Measurements from ENCODE around the gene UBL4A.

The UBL4A gene

DNA sequence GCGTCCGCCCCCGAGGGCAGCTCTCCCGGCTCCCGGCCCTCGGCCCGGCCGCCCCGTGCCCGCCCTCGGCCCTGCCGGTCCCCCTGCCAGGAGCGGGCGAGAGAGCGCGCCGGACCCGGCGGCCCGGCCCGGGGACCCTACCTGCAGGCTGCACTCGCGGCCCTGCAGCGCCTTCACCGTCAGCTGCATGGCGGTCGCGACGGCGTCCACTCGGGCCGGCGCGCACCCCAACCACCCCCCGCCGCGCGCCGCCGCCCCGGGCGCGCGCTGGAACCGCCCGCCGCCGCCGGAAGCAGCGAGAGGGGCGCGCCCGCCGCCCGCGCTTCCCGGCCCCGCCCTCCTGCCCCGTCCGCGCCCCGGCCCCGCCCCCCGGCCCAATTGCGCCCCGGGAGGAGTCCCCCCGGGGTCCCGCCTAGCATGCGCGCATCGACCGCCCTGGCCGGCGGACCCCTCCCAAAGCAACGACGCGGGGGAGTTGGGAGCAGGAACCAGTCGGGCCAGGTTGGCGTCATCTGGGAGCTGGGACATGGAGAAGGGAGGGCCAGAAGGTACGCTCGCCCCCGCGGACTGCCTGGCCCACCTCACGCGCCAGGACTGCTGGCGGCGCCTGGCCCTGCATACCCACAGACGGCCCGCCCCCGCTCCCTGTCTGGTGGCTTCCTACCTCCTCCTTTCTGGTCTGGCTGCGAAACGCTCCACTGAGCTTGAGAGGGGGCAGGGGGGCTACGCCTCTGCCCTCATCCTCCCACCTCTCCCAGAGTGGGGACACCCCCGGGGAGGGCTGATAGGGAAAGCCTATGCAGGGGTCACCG, at the start of gene UBL4A:
UBL4A (minus strand) TSS at position 220 of the 812 bp plus-strand sequence; CDS start at position 189, 31 bp downstream.
- peak; percentile 27 to 36 for DNase-seq (ENCODE audit: low read depth in 2 of 2)

DNA sequence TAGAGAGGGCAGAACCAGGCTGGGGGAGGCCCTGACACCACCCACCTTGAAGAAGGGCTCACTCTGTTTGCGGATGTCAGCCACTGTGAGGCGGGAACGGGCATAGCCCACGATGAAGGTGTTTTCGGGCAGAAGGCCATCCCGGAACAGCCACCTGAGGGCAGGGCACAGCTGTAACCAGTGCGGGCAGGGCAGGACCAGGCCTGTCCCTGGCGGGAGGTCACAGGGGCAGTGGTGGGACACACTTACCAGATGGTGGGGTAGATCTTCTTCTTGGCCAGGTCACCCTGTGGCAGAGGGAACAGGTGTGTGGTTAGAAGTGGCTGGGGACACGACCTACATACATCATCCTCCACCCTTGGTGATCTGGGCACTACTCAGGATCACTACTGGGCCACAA, 49.5 kb upstream of the UBL4A start:
- no peak for DNase-seq (ENCODE audit: low read depth in 2 of 2)

DNA sequence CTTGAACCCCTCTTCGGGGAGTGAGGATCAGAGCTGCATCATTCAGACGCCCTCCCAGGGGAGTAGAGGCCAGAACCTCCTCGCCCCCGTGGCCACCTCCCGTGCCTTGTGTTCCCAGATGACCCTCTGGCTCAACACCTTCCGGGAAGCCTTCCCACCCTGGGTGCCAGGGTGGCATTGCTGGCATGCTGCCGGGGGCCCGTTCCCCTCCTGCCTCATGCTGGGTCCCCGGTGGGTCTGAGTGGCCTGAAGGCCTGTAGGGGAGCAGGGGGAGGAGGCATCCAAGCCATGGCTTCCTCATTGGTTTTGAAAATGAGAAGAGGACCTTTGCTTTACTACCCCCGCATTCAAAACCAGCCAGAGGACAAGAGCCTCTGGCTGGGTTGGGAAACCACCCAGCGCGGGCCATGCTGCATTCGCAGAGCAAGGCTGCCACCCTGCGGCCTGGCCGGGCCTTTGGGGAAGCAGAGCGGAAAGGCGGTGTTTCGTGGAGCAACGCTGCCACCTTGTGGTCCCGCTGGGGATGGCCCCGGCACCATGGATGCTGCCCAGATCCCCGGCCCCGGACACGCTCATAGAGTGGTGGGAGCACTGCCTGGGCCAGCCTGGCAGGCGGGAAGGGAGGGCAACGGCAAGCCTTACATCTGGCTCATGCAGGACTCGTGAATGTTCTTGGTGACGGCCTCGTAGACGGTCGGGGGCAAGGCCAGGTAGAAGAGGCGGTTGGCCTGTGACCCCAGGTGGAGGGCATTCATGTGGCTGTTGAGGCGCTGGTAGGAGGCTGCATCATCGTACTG, 48.3 kb upstream of the UBL4A start:
- DNase-seq (ENCODE audit: low read depth in 2 of 2), result peak; percentile 73 to 79

DNA sequence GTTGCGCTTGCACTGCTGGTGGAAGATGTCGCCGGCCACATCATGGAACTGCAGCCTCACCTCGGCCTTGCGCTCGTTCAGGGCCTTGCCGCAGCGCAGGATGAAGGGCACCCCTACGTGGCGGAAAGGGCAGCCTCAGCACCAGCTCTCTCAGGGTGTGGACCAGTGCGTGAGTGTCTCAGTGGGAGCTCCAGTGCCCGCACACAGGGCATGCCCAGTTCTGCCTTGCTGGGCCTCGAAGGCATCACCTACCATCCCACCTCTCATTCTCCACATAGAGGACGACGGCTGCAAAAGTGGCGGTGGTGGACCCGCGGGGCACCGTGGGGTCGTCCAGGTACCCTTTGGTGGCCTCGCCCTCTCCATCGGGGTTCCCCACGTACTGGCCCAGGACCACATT, 46.3 kb upstream of the UBL4A start:
- no peak for DNase-seq (ENCODE audit: low read depth in 2 of 2)

DNA sequence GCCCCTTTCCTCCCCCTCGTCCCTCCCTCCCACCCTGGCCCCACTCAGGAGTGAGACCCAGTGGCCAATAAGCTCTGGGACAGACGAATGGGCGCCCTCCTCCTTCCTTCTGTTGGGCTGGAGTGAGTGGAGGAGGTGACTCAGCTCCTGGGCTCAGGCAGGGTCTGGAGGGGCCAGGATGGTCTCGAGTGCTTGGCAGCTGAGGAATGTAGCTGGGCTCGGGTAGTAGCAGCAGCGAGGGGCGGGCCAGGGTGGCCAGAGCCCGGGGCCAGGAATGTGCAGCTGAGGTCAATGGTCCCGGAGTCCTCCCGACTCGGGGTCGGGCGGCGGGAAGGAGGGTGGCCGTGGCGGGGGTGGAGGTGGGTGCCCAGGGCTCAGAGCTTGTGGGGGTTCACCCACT, 45.2 kb upstream of the UBL4A start:
- no peak for DNase-seq (ENCODE audit: low read depth in 2 of 2)

DNA sequence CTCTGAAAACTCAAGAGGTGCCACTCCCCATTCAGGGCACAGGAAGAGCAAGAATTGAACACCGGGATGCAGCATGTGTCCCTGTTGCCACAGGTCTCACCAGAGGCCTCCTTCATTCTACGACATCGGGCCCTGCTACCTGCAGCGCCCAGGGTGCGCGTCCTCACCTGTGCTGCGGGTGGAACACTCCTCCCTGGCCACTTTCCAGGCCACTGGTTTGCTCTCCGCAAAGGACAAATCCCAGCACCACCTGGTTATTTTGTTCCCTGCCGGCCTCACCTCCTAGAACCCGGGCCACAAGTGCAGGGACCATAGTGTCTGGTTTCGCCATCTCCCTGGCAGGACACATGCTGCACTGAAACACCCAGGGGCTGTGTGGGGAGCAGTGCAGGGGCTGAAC, 43.9 kb upstream of the UBL4A start:
- no peak for DNase-seq (ENCODE audit: low read depth in 2 of 2)

DNA sequence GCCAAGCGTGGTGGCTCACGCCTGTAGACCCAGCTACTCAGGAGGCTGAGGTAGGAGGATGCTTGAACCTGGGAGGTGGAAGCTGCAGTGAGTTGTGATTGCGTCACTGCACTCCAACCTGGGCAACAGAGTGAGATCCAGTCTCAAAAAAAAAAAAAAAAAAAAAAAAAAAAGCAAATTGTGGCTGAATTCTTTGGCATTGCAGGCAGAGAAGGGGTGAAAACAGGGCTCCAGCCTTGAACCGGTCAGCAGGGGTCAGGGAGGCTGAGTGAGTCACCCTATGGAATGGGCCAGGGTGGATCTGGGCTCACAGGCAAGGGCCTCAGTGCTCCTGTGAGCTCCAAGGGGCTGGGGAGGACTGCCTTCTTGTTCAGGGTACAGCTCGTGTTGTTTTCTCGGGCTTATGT, 42.8 kb upstream of the UBL4A start:
- DNase-seq (ENCODE audit: low read depth in 2 of 2), result no peak

DNA sequence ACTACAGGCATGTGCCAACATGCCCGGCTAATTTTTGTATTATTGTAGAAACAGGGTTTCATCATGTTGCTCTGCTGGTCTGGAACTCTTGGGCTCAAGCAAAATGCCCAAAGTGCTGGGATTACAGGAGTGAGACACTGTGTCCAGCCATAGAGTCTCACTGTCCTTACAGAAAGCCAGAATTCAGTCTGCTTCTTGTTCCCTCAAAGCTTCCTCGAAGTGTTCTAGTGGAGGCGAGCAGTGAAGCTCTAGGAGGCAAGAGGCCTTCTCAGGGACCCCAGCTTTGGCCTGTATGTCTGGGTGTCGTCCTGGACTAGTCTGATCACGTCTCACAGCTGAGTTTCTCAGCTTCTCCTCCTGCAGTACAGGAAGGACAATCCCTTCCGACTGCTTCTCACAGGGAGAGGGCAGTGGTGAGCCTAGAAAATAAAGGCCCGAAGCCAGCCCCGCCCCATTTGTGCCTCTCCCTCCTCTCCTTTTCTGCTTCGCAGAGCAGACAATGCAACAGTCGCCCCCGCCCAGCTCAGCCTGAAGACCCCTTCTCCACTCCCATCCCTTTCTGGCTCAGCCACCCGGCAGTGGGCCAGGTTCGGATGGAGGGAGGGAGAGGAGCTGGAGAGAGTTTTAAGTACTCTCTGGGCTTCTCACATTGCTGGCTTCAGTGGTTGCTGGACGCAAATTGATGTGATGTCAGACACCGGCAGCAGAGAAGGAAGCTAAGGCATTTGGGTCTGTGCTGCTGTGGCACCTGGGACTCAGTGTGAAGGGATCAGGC, 40.7 kb upstream of the UBL4A start:
- peak in 1 of 2 donors; percentile 32 for DNase-seq (ENCODE audit: low read depth in 2 of 2)

DNA sequence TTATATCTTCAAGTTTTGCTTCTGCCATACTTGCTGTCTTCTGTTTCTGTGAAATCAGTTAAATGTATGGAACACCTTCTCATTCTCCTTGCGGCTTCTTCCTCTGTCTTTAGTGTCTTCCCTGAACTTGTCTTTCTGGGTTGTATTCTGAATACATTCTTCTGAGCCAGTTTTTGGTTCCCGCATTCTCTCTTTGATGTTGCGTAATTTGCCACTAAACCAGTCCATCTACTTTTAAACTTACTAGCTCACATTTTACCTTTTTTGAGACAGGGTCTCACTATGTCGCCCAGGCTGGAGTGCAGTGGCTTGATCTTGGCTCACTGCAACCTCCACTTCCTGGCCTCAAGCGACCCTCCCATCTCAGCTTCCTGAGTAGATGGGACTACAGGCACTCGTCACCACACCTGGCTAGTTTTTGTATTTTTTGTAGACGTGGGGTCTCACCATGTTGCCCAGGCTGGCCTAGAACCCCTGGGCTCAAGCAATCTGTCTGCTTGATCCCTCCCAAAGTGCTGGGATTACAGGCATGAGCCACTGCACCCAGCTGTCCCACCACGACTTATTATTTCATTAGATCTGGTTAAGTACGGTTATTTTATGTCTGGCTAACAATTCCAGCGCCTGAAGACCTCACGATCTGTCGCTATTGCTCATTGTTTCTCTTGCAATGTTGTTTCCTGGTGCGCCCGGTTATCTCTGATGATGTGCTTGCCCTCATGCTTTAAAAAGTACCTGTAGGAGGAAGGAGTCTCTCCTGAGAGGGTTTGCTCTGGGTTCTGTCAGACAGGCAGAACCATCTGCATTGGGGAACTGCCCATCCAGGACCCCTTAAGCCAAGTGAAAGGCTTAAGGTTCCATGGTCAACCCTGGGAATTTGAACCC, 39.4 kb upstream of the UBL4A start:
- DNase-seq (ENCODE audit: low read depth in 2 of 2), result no peak

DNA sequence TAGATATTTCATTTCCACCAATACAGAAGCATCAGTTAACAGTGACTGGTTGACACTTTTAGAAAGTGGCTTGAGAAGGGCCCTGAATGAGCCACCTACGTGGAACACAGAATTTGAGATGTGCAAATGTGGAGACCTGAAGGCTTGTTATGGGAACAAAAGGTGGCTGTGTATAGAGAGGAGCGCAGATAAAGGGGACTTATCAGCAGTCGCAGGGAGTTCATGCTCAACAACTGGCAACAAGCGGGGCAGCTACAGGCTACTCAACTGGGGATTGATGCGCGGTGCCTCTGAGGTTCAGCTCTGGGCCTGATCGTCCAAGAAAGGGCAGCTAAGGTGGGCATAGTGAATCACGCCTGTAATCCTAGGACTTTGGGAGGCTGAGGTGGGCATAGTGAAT, 33.0 kb upstream of the UBL4A start:
- DNase-seq (ENCODE audit: low read depth in 2 of 2), result no peak

DNA sequence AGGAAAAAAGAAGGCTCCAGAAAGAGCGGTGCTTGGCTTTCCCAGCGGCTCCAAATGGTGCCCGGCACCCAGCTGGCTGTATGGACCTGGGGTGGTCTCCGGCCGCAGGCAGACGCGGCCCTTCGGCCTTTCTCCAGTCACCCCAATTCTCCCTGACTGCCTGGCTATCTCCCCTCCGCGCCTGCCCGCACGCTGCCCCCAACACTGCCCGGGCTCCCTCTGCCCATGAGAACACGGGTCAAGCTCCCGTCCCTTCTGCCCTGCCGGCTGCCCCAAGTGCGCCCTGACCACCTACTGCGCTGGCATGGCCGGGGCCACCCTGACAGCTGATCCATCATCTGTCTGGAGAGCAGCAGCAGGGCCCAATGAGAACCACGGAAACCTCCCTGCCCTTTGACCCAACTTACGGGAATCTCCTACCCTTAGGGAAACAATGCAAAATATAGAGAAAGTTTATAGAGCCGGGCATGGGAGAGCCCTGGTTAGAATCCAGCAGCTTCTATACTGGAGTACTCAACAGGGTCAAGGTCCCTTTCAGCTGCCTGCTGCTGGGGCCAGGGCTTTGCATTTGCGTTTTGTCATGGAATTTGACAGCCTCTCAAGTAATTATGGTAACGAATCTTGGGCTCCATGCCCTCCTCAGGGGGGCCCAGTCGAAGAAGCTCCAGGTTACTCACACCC, 30.8 kb upstream of the UBL4A start:
- DNase-seq (ENCODE audit: low read depth in 2 of 2), result no peak

DNA sequence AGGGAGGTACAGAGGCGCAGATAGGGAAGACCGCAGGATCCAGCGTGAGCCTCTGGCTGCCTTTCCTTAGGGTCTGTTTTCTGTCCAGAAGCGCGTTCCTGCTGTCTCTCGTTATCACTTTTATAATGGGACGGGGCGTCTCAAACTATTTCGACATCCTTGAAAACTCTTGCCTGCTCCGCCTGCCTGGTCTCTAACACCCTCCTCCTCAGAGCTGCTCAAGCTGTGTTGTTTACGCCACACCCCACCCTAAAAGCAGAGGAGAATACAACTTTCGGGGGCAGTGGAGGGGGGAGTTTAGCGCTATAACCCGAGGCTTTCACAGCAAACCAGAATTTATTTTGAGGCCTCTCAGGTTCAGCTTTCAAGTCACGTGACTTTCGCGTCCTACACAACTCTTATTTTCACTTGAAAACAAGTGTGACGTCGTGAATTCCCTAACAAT, 30.3 kb upstream of the UBL4A start:
- DNase-seq (ENCODE audit: low read depth in 2 of 2), result no peak

DNA sequence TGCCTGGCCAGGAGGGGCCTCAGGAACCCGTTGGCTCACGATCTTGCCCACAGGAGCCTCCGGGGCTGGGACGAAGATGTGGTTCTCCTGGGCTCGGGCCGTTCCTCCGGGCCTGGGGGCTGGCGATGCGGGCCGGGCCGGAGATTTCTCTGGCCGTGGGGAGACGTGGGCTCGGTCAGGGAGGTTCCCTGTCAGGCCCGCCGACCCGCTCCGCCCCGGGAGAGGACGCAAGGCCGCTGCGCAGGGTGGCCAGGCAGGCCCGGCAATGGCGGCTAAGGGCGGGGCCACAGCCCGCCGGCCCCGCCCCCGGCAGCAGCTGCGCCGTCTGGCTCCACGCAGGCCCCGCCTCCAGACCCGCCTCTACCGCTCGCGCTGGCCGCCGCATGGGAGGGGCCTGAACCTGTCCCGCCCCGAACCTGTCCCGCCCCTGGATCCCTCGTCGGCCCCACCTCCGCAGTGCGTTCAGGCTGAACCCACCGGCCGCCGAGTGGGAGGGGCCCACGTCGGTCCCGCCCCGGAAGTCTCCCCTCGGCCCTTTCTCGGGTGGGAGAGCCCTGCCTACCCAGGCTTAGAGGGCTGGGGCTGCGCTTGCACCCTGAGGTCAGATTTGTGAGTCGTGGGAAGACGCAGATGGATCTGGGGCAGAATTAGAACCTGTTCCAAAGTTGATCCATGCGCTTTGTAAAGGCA, 29.7 kb upstream of the UBL4A start, which contains the start of gene FAM3A:
FAM3A (minus strand) TSS at position 267 of the 690 bp plus-strand sequence. CDS start 460 bp downstream, outside the sequence.
- DNase-seq (ENCODE audit: low read depth in 2 of 2), result peak; percentile 89 to 90

DNA sequence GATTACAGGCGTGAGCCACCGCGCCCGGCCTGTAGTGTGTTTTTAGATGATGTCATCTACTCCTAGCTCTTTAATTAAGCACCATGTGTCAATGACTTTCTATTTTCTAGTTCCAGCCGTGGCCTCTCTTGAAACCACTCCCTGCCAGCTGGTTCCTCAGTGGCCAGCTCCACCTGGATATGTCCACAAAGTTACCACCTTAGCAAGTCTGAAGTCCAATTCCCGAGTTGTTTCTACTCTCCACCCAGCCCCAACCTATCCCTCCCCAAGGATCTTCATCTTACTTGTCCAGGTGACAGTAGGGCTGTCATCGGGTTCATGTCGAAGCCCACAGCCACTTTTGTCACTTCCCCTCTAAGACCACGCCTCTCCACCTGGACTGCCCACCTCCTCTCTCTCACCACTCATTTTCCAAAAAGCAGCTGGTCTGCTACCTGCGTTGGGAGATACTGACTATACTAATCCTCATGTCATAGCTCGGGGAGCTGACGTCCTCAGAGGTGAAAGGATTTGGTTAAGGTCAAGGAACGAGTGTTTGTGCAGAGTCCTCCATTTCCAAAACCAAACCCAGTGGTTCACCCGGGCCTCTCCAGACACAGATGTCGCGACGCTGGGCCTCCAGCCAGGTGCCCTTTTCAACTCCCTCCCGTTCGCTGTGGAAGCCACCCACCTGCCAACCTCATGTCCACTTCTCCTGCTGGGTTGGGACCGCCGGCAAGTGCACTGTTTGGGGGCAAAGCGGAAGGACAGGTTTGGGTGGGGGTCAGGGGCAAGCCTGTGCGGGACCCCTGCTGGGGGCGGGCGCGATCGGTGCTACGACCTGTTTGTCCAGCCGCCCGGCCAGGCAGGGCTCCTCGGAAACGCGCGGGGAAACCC, 28.9 kb upstream of the UBL4A start:
- no peak for DNase-seq (ENCODE audit: low read depth in 2 of 2)

DNA sequence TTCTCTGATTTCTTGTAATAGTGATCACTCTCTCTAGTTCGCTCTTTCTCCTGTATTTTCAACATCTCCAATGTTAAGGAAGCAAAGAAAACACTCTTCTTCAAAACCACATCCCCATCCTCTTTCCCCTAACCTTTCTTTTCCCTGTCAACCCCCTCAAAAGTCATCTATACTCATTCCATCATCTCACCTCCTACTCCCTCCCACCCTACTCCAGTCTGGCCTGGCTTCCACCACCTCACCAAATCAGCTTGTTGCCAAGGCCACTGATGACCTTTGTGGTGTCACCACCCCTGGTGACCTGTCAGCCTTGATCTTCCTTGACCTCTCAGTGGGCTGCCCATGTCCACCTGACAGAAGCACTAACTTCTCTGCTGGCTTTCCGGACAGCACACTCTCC, 27.3 kb upstream of the UBL4A start:
- DNase-seq (ENCODE audit: low read depth in 2 of 2), result no peak

DNA sequence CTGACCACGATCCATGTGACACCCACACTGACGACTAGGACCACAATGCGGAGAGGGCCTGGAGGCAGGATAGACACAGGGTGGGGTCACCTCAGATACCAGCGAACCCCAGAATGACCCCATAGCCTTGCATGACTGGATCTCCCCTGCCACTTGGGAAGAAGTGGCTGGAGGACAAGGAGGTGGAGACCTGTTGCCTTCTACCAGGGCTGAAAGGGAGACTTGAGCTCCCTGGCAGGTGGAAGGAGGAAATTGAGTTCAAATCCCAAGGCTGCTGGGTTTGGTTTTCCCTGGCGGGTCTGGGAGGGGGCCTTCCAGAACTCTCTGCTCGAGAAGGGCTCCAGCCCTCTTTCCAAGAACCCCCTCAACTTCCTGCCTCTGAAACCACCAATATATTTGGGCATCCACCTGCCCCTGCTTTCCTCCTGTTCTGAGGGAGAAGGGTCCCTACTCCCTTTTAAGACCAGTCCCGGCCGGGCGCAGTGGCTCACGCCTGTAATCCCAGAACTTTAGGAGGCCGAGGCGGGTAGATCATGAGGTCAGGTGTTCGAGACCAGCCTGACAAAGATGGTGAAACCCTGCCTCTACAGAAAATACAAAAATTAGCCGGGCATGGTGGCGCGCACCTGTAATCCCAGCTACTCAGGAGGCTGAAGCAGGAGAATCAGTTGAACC, 26.6 kb upstream of the UBL4A start:
- no peak for DNase-seq (ENCODE audit: low read depth in 2 of 2)

DNA sequence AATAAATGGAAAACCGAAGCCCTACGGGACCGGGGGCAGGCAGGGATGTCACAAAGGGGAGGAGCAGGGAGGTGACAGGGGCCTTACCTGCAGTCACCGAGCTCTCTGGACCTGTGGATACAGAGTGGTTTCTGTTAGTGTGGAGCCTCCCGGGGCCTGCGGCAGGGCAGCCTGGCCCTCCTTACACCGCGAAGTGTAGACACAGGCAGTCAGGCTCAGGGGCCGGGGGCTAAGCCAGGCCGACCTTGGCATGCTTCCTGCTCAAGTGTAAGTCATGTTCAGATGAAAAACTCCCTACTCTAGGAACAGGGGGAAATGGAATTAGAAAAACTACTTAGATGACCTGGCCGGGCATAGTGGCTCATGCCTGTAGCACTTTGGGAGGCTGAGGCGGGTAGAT, 25.3 kb upstream of the UBL4A start:
- no peak for DNase-seq (ENCODE audit: low read depth in 2 of 2)

DNA sequence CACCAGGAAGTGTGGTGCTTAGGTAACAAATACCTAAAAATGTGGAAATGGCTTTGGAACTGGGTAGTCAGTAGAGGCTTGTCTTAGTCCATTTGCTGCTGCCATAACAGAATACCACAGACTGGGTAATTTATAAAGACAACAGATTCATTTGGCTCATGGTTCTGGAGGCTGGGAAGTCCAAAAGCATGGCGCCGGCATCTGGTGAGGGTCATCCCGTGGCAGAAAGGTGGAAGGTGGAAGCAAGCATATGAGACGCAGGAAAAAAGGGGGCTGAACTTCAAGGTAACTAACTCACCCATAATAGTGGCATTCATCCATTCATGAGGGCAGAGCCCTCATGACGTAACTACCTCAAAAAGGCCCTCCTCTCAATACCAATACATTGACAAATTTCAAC, 23.0 kb upstream of the UBL4A start:
- DNase-seq (ENCODE audit: low read depth in 2 of 2), result no peak

Data from stimulated activated CD8-positive, alpha-beta memory T cell treated with anti-CD3 and anti-CD28 coated beads, Interleukin-15, amount 100 ng/mL, for 48 hours (primary cell).